HG02678 (cell line): ENCODE results near the gene NR2F6.
"Not testable (repeated sequence)": the region's sequence is repeated elsewhere in the genome, so short reads cannot be mapped to it uniquely, and the experiment has no call there.

ENCODE experiments used
- ATAC-seq: cut with Tn5 transposase; IDR thresholded peaks from one replicate; pipeline ENCODE4 v1.9.1; 2021; ENCODE audit warnings: mild to moderate bottlenecking, moderate library complexity; ENCODE audit not compliant: unreplicated experiment

NR2F6 gene

GRCh38 chr19:17213334-17213733 is 32.4 kb downstream of the NR2F6 start:
- ATAC-seq, result no peak

- ATAC-seq, result no peak
Measured at GRCh38 chr19:17211547-17212446, 33.9 kb downstream of the NR2F6 start.

GRCh38 chr19:17210296-17210695 is 35.4 kb downstream of the NR2F6 start:
- no peak for ATAC-seq

- ATAC-seq, result no peak
Measured at GRCh38 chr19:17209126-17210036, 36.3 kb downstream of the NR2F6 start.

GRCh38 chr19:17206736-17207581 is 38.8 kb downstream of the NR2F6 start:
- no peak for ATAC-seq

- ATAC-seq, result no peak
Measured at GRCh38 chr19:17205237-17206140, 40.2 kb downstream of the NR2F6 start.

- no peak for ATAC-seq
Measured at GRCh38 chr19:17202713-17203112, 43.0 kb downstream of the NR2F6 start.

GRCh38 chr19:17202249-17202648 is 43.5 kb downstream of the NR2F6 start:
- ATAC-seq, result no peak

GRCh38 chr19:17200408-17201079 is 45.2 kb downstream of the NR2F6 start:
- ATAC-seq, result no peak

GRCh38 chr19:17197666-17198065 is 48.1 kb downstream of the NR2F6 start:
- no peak for ATAC-seq

- no peak for ATAC-seq
Measured at GRCh38 chr19:17196610-17197009, 49.1 kb downstream of the NR2F6 start.

GRCh38 chr19:17195106-17195505 is 50.6 kb downstream of the NR2F6 start:
- ATAC-seq, result no peak

GRCh38 chr19:17194608-17195007 is 51.1 kb downstream of the NR2F6 start:
- no peak for ATAC-seq

GRCh38 chr19:17192751-17193150 is 53.0 kb downstream of the NR2F6 start:
- ATAC-seq, result no peak

GRCh38 chr19:17191736-17192135 is 54.0 kb downstream of the NR2F6 start:
- not testable (repeated sequence) for ATAC-seq

GRCh38 chr19:17185590-17185989 is 60.1 kb downstream of the NR2F6 start:
- no peak for ATAC-seq

- no peak for ATAC-seq
Measured at GRCh38 chr19:17184371-17184841, 61.3 kb downstream of the NR2F6 start.

GRCh38 chr19:17183858-17184321 is 61.8 kb downstream of the NR2F6 start:
- peak; percentile 57 for ATAC-seq

GRCh38 chr19:17183271-17183761 is 62.4 kb downstream of the NR2F6 start:
- ATAC-seq, result no peak
